ENCODE measurements around the gene LY6G5B. TPM values are rescaled to one million over a fixed set of nuclear protein-coding genes. Genes with fewer than 3 reads are reported as not detected.
A peak's percentile ranks its signal among the peaks of the same experiment; 100 is the strongest.

The LY6G5B gene
- total RNA-seq: 1.3 and 2.0 TPM in 2 replicates
- 2.8 and 2.9 TPM in 2 replicates for polyA plus RNA-seq
- 3.5 and 6.3 TPM in 2 replicates for polyA plus RNA-seq (2012)
- polyA minus RNA-seq (ENCODE audit: low replicate concordance): 5.8 and 10.4 TPM in 2 replicates

- DNase-seq (ENCODE audit: low read depth in 2 of 2): no peak
- Histone ChIP-seq H3K79me2 (ENCODE audit: control insufficient read depth, insufficient read depth, low read length) (peaks cover 34% of the 10 kb centered on the region), H3K9me3 (ENCODE audit: control insufficient read depth, insufficient read depth, low read depth, low read length) (no peaks in the 10 kb centered on the region), H3K4me3 (replicated peaks in 1 of 4; ENCODE audit: control extremely low read depth in 1 of 4, insufficient read depth in 1 of 4, low read depth in 3 of 4, low read length in 4 of 4) (no peak within 1 kb of the TSS), H3K4me1 (ENCODE audit: control insufficient read depth, extremely low read depth, insufficient read depth, low read length) (peaks cover 10% of the 10 kb centered on the region), H4K20me1 (ENCODE audit: control insufficient read depth, extremely low read depth, insufficient read depth, low read length) (no peaks in the 10 kb centered on the region), H2AFZ (ENCODE audit: low read length) (no peak within 1 kb of the TSS), H3K9ac (ENCODE audit: insufficient read depth, low read length) (no peak within 1 kb of the TSS), H3K4me2 (ENCODE audit: extremely low read depth, insufficient read depth, low read length) (no peak within 1 kb of the TSS), H3K27ac (ENCODE audit: insufficient read depth, low read length) (peak within 1 kb of the TSS; percentile 53), H3K27me3 (ENCODE audit: control insufficient read depth, insufficient read depth, low read length) (no peaks in the 10 kb centered on the region), H3K36me3 (ENCODE audit: control insufficient read depth, insufficient read depth, low read length) (peaks cover 33% of the 10 kb centered on the region)
- TF ChIP-seq CTCF (conservative IDR thresholded peaks at IDR 0.05 in 1 of 2, IDR thresholded peaks at IDR 0.05 in 1 of 2; ENCODE audit: low read depth in 1 of 2, low read length in 2 of 2) (no peak), EZH2 (IDR thresholded peaks at IDR 0.05; ENCODE audit: low read length, missing control alignments) (no peak)
Measured at GRCh38 chr6:31669676-31670075, at the start of gene LY6G5B. Gene LY6G5B, plus strand, starts transcription at chr6:31669976. Its CDS starts 975 bp downstream, at chr6:31670951.

GRCh38 chr6:31620586-31621319, 49.0 kb upstream of the LY6G5B start, which contains the start of gene PRRC2A:
Gene PRRC2A, plus strand, starts transcription at chr6:31620715. Its CDS starts 2,075 bp downstream, at chr6:31622790.
- no peaks in the 10 kb centered on the region for H3K27me3 ChIP-seq (ENCODE audit: control insufficient read depth, insufficient read depth, low read length)
- peak within 1 kb of the TSS; percentile 91 for H2AFZ ChIP-seq (ENCODE audit: low read length)
- H3K4me2 ChIP-seq (ENCODE audit: extremely low read depth, insufficient read depth, low read length): peak within 1 kb of the TSS; percentile 99
- H3K4me3 ChIP-seq (replicated peaks in 1 of 4; ENCODE audit: control extremely low read depth in 1 of 4, insufficient read depth in 1 of 4, low read depth in 3 of 4, low read length in 4 of 4): peak within 1 kb of the TSS; percentile 81 to 99 (median 92)
- peak within 1 kb of the TSS; percentile 95 for H3K9ac ChIP-seq (ENCODE audit: insufficient read depth, low read length)
- peaks cover 16% of the 10 kb centered on the region for H3K36me3 ChIP-seq (ENCODE audit: control insufficient read depth, insufficient read depth, low read length)
- TF ChIP-seq EZH2 (IDR thresholded peaks at IDR 0.05; ENCODE audit: low read length, missing control alignments) (no peak), CTCF (conservative IDR thresholded peaks at IDR 0.05 in 1 of 2, IDR thresholded peaks at IDR 0.05 in 1 of 2; ENCODE audit: low read depth in 1 of 2, low read length in 2 of 2) (no peak)
- peak in 1 of 2 donors; percentile 68 for DNase-seq (ENCODE audit: low read depth in 2 of 2)
- H3K9me3 ChIP-seq (ENCODE audit: control insufficient read depth, insufficient read depth, low read depth, low read length): no peaks in the 10 kb centered on the region
- H3K27ac ChIP-seq (ENCODE audit: insufficient read depth, low read length): peak within 1 kb of the TSS; percentile 100
- peaks cover 46% of the 10 kb centered on the region for H3K79me2 ChIP-seq (ENCODE audit: control insufficient read depth, insufficient read depth, low read length)
- H4K20me1 ChIP-seq (ENCODE audit: control insufficient read depth, extremely low read depth, insufficient read depth, low read length): no peaks in the 10 kb centered on the region
- H3K4me1 ChIP-seq (ENCODE audit: control insufficient read depth, extremely low read depth, insufficient read depth, low read length): peaks cover 2% of the 10 kb centered on the region

GRCh38 chr6:31621320-31621939, 48.3 kb upstream of the LY6G5B start:
- Histone ChIP-seq H3K36me3 (ENCODE audit: control insufficient read depth, insufficient read depth, low read length) (peaks cover 19% of the 10 kb centered on the region), H3K9ac (ENCODE audit: insufficient read depth, low read length) (peak overlapping the region; percentile 95), H3K79me2 (ENCODE audit: control insufficient read depth, insufficient read depth, low read length) (peaks cover 51% of the 10 kb centered on the region), H3K27me3 (ENCODE audit: control insufficient read depth, insufficient read depth, low read length) (no peaks in the 10 kb centered on the region), H3K9me3 (ENCODE audit: control insufficient read depth, insufficient read depth, low read depth, low read length) (no peaks in the 10 kb centered on the region), H3K4me1 (ENCODE audit: control insufficient read depth, extremely low read depth, insufficient read depth, low read length) (peaks cover 2% of the 10 kb centered on the region), H4K20me1 (ENCODE audit: control insufficient read depth, extremely low read depth, insufficient read depth, low read length) (no peaks in the 10 kb centered on the region), H3K4me2 (ENCODE audit: extremely low read depth, insufficient read depth, low read length) (peak overlapping the region; percentile 99), H2AFZ (ENCODE audit: low read length) (no peak overlapping the region), H3K27ac (ENCODE audit: insufficient read depth, low read length) (peak overlapping the region; percentile 100), H3K4me3 (replicated peaks in 1 of 4; ENCODE audit: control extremely low read depth in 1 of 4, insufficient read depth in 1 of 4, low read depth in 3 of 4, low read length in 4 of 4) (peak overlapping the region; percentile 75 to 99 (median 92))
- TF ChIP-seq CTCF (conservative IDR thresholded peaks at IDR 0.05 in 1 of 2, IDR thresholded peaks at IDR 0.05 in 1 of 2; ENCODE audit: low read depth in 1 of 2, low read length in 2 of 2): no peak
- TF ChIP-seq EZH2 (IDR thresholded peaks at IDR 0.05; ENCODE audit: low read length, missing control alignments): no peak
- no peak for DNase-seq (ENCODE audit: low read depth in 2 of 2)
